Esophagus squamous epithelium (tissue), 5 donors: ENCODE measurements around the gene ULK4. TPM values are rescaled to one million over a fixed set of nuclear protein-coding genes. Genes with fewer than 3 reads are reported as not detected.

Experiments
- DNase-seq: peaks from one replicate; lab custom pipeline; 2025; lab: John Stamatoyannopoulos, UW
- H3K27ac ChIP-seq, 4 donors: fragments of 200-600 bp; sonication (generic); one replicate each; pipeline ENCODE4 v1.5.1; 2016 to 2019; ENCODE audit warnings: mild to moderate bottlenecking in 1 of 4
- H3K27me3 ChIP-seq, 4 donors: fragments of 200-600 bp; sonication (generic); 1 replicate in 3 of 4; 2 replicates in 1 of 4; pipeline versions ENCODE4 v1.5.1 to v1.6.0; 2017 to 2021; ENCODE audit warnings: antibody characterized with exemption in 1 of 4
- H3K36me3 ChIP-seq, 3 donors: fragments of 200-600 bp; sonication (generic); one replicate each; pipeline ENCODE4 v1.5.1; 2016 to 2019
- H3K4me1 ChIP-seq, 3 donors: fragments of 200-600 bp; sonication (generic); one replicate each; pipeline ENCODE4 v1.5.1; 2017 to 2019
- H3K4me3 ChIP-seq, 4 donors: fragments of 200-600 bp; sonication (generic); 1 replicate in 3 of 4; 2 replicates in 1 of 4; pipeline ENCODE4 v1.5.1; 2016 to 2019; ENCODE audit warnings: mild to moderate bottlenecking in 2 of 4, moderate library complexity in 1 of 4
- H3K9me3 ChIP-seq, 3 donors: fragments of 200-600 bp; sonication (generic); one replicate each; pipeline ENCODE4 v1.5.1; 2016 to 2019
- POLR2A ChIP-seq, 4 donors: fragments of 450-650 bp; IDR thresholded peaks; one replicate each; pipeline ENCODE4 v1.6.1; 2017; ENCODE audit warnings: antibody characterized with exemption in 4 of 4, mild to moderate bottlenecking in 4 of 4, moderate library complexity in 3 of 4
- whole genome bisulfite sequencing, 2 donors: methylation state at CpG; one replicate each; pipeline ENCODE4 v1.1.5; 2018; 5-methylcytosine and 5-hydroxymethylcytosine counted together
- intact Hi-C: fragments of 100-400 bp; cut with DNase I; formaldehyde crosslinking; loops from one replicate; pipeline ENCODE4 v1.15.0; 2022
- total RNA-seq, 4 donors: library from RNA; depleted of rRNA; stranded (reverse); fragments of >200 nt; gene quantifications; one replicate each; pipeline ENCODE4 v1.1.0, GENCODE V29; 2016
- TF ChIP-seq, protein P1 (sequence below), 6 experiments: fragments of 450-650 bp in 4 of 6; fragments of 200-600 bp in 2 of 6; sonication (generic) in 2 of 6; IDR thresholded peaks; one replicate each; pipeline ENCODE4 v1.5.1; 2016 to 2019; ENCODE audit warnings: antibody characterized with exemption in 6 of 6, mild to moderate bottlenecking in 4 of 6, moderate library complexity in 4 of 6
- donor health status: DM: yes; HTN: yes; CAD: no.

ULK4 gene
- total RNA-seq, 4 donors from 2014 or later = 2.2 to 11.4 (median 7.9) TPM

GRCh38 chr3:41525303-41526064 lies 436.4 kb downstream of the ULK4 start:
- no peak overlapping the region for H3K4me3 ChIP-seq
- no peak overlapping the region for H3K27ac ChIP-seq
- WGBS, 2 donors = 75 to 88% methylated on average over 6 of the region's 6 CpGs
- intact Hi-C loops = no loop called here
- DNase-seq = no peak
- no peaks in the 10 kb centered on the region for H3K27me3 ChIP-seq
- H3K9me3 ChIP-seq = no peaks in the 10 kb centered on the region
- H3K4me1 ChIP-seq = no peaks in the 10 kb centered on the region
- no peak for TF ChIP-seq POLR2A (IDR thresholded peaks at IDR 0.05)
- TF ChIP-seq, protein P1, sequence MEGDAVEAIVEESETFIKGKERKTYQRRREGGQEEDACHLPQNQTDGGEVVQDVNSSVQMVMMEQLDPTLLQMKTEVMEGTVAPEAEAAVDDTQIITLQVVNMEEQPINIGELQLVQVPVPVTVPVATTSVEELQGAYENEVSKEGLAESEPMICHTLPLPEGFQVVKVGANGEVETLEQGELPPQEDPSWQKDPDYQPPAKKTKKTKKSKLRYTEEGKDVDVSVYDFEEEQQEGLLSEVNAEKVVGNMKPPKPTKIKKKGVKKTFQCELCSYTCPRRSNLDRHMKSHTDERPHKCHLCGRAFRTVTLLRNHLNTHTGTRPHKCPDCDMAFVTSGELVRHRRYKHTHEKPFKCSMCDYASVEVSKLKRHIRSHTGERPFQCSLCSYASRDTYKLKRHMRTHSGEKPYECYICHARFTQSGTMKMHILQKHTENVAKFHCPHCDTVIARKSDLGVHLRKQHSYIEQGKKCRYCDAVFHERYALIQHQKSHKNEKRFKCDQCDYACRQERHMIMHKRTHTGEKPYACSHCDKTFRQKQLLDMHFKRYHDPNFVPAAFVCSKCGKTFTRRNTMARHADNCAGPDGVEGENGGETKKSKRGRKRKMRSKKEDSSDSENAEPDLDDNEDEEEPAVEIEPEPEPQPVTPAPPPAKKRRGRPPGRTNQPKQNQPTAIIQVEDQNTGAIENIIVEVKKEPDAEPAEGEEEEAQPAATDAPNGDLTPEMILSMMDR (IDR thresholded peaks at IDR 0.05) = no peak
- no peaks in the 10 kb centered on the region for H3K36me3 ChIP-seq

DNA sequence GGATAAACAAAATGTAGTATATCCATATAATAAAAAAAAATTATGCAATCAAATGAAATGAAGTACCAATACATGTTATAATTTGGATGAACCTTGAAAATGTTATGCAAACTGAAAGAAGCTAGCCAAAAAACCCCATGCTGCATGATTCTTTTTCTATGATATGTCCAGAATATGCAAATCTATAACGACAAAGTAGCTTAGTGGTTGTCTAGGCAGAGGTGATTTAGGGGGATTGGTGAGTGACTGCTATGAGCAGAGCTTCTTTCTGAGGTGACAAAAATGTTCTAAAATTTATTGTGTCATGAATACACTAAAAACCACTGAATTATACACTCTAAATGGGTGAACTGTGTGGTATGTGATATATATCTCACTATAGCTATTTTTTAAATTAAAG lies 438.0 kb downstream of the ULK4 start:
- H3K36me3 ChIP-seq = no peaks in the 10 kb centered on the region
- no peaks in the 10 kb centered on the region for H3K4me1 ChIP-seq
- WGBS, 2 donors = 90 to 94% methylated on average over 1 of the region's 1 CpG
- no peak overlapping the region for H3K27ac ChIP-seq
- H3K4me3 ChIP-seq = no peak overlapping the region
- H3K9me3 ChIP-seq = no peaks in the 10 kb centered on the region
- no peak for DNase-seq
- intact Hi-C loops = no loop called here
- H3K27me3 ChIP-seq = no peaks in the 10 kb centered on the region
- TF ChIP-seq POLR2A (IDR thresholded peaks at IDR 0.05) = no peak
- TF ChIP-seq, protein P1 (IDR thresholded peaks at IDR 0.05) = no peak

DNA sequence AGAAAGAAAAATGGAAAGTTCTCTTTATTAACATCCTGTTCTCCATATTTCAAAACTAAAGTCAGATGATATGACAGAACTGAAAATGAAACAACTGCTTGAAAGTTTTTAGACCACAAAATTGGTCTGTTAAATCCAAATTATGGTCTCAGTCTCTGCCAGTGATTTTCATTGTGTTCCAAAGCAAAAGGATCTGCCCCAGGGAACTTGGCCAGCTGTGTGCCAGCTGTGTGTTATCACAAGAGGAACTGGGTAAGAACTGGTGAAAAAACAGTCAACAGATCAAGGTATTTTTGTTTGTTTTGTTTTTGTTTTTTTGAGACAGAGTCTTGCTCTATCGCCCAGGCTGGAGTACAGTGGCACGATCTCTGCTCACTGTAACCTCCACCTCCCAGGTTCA lies 439.3 kb downstream of the ULK4 start:
- H3K4me3 ChIP-seq = no peak overlapping the region
- intact Hi-C loops = no loop called here
- H3K36me3 ChIP-seq = no peaks in the 10 kb centered on the region
- H3K27ac ChIP-seq = no peak overlapping the region
- 66 to 90% methylated on average over 2 of the region's 2 CpGs for whole genome bisulfite sequencing, 2 donors
- H3K27me3 ChIP-seq = no peaks in the 10 kb centered on the region
- TF ChIP-seq, protein P1 (IDR thresholded peaks at IDR 0.05) = no peak
- no peak for TF ChIP-seq POLR2A (IDR thresholded peaks at IDR 0.05)
- no peaks in the 10 kb centered on the region for H3K9me3 ChIP-seq
- DNase-seq = no peak
- H3K4me1 ChIP-seq = no peaks in the 10 kb centered on the region

DNA sequence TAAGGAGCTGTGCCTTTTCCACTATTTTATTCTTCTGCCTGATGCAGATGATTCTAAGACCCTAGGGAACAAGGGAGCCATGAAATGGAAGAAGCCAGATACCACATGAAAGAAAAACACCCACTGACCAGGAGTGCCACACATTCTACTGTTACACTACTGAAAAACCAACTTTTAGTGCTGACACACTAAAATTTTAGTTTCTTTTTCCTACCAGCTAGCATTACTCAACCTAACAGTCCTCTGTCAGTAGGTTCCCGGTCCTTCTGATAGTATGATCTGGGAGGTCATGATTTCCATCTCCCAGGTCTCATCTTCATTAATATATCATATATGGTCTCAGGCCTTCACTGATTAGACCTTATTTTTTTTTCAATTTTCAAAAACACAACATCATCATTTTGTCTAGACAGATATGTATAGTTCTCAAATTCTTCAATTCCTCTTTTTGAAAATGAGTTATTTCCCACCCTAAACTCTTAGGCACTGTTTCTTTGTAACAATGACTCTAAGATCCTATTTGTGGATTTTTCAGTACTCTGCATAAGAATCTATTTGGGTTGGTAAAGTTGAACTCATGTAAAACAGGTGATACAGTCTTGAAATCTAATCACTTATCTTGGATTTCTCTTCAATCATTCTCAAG lies 440.8 kb downstream of the ULK4 start:
- Histone ChIP-seq H3K4me3 (no peak overlapping the region), H3K27me3 (no peaks in the 10 kb centered on the region), H3K9me3 (no peaks in the 10 kb centered on the region), H3K4me1 (no peaks in the 10 kb centered on the region), H3K36me3 (no peaks in the 10 kb centered on the region), H3K27ac (no peak overlapping the region)
- 74 to 86% methylated on average over 1 of the region's 1 CpG for WGBS, 2 donors
- TF ChIP-seq, protein P1 (IDR thresholded peaks at IDR 0.05) = no peak
- TF ChIP-seq POLR2A (IDR thresholded peaks at IDR 0.05) = no peak
- no peak for DNase-seq
- intact Hi-C loops = no loop called here

- intact Hi-C loops = no loop called here
- no peaks in the 10 kb centered on the region for H3K9me3 ChIP-seq
- WGBS, 2 donors = 94 to 97% methylated on average over 2 of the region's 2 CpGs
- no peak for DNase-seq
- no peak overlapping the region for H3K4me3 ChIP-seq
- TF ChIP-seq POLR2A (IDR thresholded peaks at IDR 0.05) = no peak
- TF ChIP-seq, protein P1 (IDR thresholded peaks at IDR 0.05) = no peak
- no peaks in the 10 kb centered on the region for H3K27me3 ChIP-seq
- H3K4me1 ChIP-seq = no peaks in the 10 kb centered on the region
- no peak overlapping the region for H3K27ac ChIP-seq
- H3K36me3 ChIP-seq = no peaks in the 10 kb centered on the region
These were observed 442.2 kb downstream of the ULK4 start for GRCh38 chr3:41519746-41520145.
